Endometrial microvascular endothelial cells (primary cell): ENCODE data around the gene KIF16B. TPM values are rescaled to one million over a fixed set of nuclear protein-coding genes. Genes with fewer than 3 reads are reported as not detected.
"Not testable (repeated sequence)": the region's sequence is repeated elsewhere in the genome, so short reads cannot be mapped to it uniquely, and the experiment has no call there.

ENCODE experiments used
- in situ Hi-C: cut with HindIII; loops from 2 replicates; pipeline ENCODE4 v1.10.0; 2017; ENCODE audit warnings: low sequenced_read_pairs, low pct_unique_long_range_greater_than_20kb; ENCODE audit errors: inconsistent ontology term
- total RNA-seq: library from RNA; depleted of rRNA; stranded (reverse); fragments of >200 nt; gene quantifications from one replicate; pipeline ENCODE4 v1.2.3, GENCODE V29; 2015; ENCODE audit errors: inconsistent ontology term

The KIF16B gene
- total RNA-seq, result 12.1 TPM

GRCh38 chr20:16573001-16573965 lies at the start of gene KIF16B:
KIF16B (minus strand) TSS chr20:16573448; CDS start chr20:16573275, 173 bp downstream.
- in situ Hi-C loops, result no loop called here

- in situ Hi-C loops, result no loop called here
These were observed 49.3 kb upstream of the KIF16B start for GRCh38 chr20:16622501-16622900.

GRCh38 chr20:16621435-16622141 lies 48.3 kb upstream of the KIF16B start:
- in situ Hi-C loops, result no loop called here

GRCh38 chr20:16620961-16621360 lies 47.7 kb upstream of the KIF16B start:
- in situ Hi-C loops, result no loop called here

GRCh38 chr20:16619953-16620352 lies 46.7 kb upstream of the KIF16B start:
- in situ Hi-C loops, result no loop called here

- in situ Hi-C loops, result no loop called here
These were observed 43.8 kb upstream of the KIF16B start for GRCh38 chr20:16617056-16617455.

GRCh38 chr20:16616317-16616716 lies 43.1 kb upstream of the KIF16B start:
- in situ Hi-C loops, result no loop called here

GRCh38 chr20:16615199-16615598 lies 42.0 kb upstream of the KIF16B start:
- in situ Hi-C loops, result no loop called here

GRCh38 chr20:16613954-16614353 lies 40.7 kb upstream of the KIF16B start:
- in situ Hi-C loops, result no loop called here

GRCh38 chr20:16612706-16613105 lies 39.5 kb upstream of the KIF16B start:
- in situ Hi-C loops, result no loop called here

GRCh38 chr20:16611817-16612216 lies 38.6 kb upstream of the KIF16B start:
- in situ Hi-C loops, result no loop called here

GRCh38 chr20:16609066-16609465 lies 35.8 kb upstream of the KIF16B start:
- in situ Hi-C loops, result no loop called here

GRCh38 chr20:16608277-16608650 lies 35.0 kb upstream of the KIF16B start:
- in situ Hi-C loops, result no loop called here

GRCh38 chr20:16607364-16608276 lies 34.4 kb upstream of the KIF16B start:
- in situ Hi-C loops, result no loop called here

- in situ Hi-C loops, result no loop called here
These were observed 33.3 kb upstream of the KIF16B start for GRCh38 chr20:16606468-16607070.

- in situ Hi-C loops, result no loop called here
These were observed 27.8 kb upstream of the KIF16B start for GRCh38 chr20:16601047-16601446.

- in situ Hi-C loops, result no loop called here
These were observed 26.0 kb upstream of the KIF16B start for GRCh38 chr20:16599257-16599656.

- in situ Hi-C loops, result no loop called here
These were observed 23.7 kb upstream of the KIF16B start for GRCh38 chr20:16596991-16597390.

- in situ Hi-C loops, result not testable (repeated sequence)
These were observed 23.2 kb upstream of the KIF16B start for GRCh38 chr20:16596404-16596803.
